GM12875 (cell line): Measurements from ENCODE around the gene GRM4.

Experiments used
- H3K4me3 ChIP-seq: one replicate; pipeline ENCODE4 v1.5.1; 2011; ENCODE audit warnings: low read depth, low read length, control low read depth
- CTCF ChIP-seq: IDR thresholded peaks from 2 replicates; pipeline ENCODE4 v1.5.1; 2011; ENCODE audit warnings: low read depth, mild to moderate bottlenecking, control low read depth, inconsistent platforms, low read length, moderate library complexity, borderline replicate concordance; ENCODE audit not compliant: insufficient read depth

GRM4 gene

GRCh38 chr6:33988121-33989015, 157.5 kb downstream of the GRM4 start:
- TF ChIP-seq CTCF, result no peak
- H3K4me3 ChIP-seq, result no peak overlapping the region

GRCh38 chr6:33987531-33988021, 158.3 kb downstream of the GRM4 start:
- TF ChIP-seq CTCF, result no peak
- H3K4me3 ChIP-seq, result no peak overlapping the region

GRCh38 chr6:33985947-33986346, 159.9 kb downstream of the GRM4 start:
- H3K4me3 ChIP-seq, result no peak overlapping the region
- TF ChIP-seq CTCF, result no peak

- no peak overlapping the region for H3K4me3 ChIP-seq
- no peak for TF ChIP-seq CTCF
Measured at GRCh38 chr6:33985313-33985751, 160.6 kb downstream of the GRM4 start.

- no peak overlapping the region for H3K4me3 ChIP-seq
- no peak for TF ChIP-seq CTCF
Measured at GRCh38 chr6:33984466-33985312, 161.2 kb downstream of the GRM4 start.

GRCh38 chr6:33983721-33984465, 162.0 kb downstream of the GRM4 start:
- no peak overlapping the region for H3K4me3 ChIP-seq
- no peak for TF ChIP-seq CTCF
